Keratinocyte (primary cell): Measurements from ENCODE around the gene SBNO2. TPM values are rescaled to one million over a fixed set of nuclear protein-coding genes. Genes with fewer than 3 reads are reported as not detected.
A peak's percentile ranks its signal among the peaks of the same experiment; 100 is the strongest.
"Not testable (repeated sequence)": the region's sequence is repeated elsewhere in the genome, so short reads cannot be mapped to it uniquely, and the experiment has no call there.

ENCODE experiments used
- DNase-seq: peaks from one replicate; pipeline ENCODE4 v3.0.0-alpha.2; 2011; ENCODE audit warnings: low read depth, missing footprints, low spot score
- FAIRE-seq: peaks from 2 replicates; lab custom pipeline; 2011; peaks lifted over from hg19 to GRCh38; lab: Jason Lieb, UNC
- H2AFZ ChIP-seq: 2 replicates; pipeline ENCODE4 v1.6.0; 2012; ENCODE audit warnings: low read length, control low read depth, inconsistent platforms; ENCODE audit not compliant: control insufficient read depth
- H3K27ac ChIP-seq: 2 replicates; pipeline ENCODE4 v1.5.1; 2011; ENCODE audit warnings: low read length; ENCODE audit not compliant: control insufficient read depth, insufficient read depth
- H3K27me3 ChIP-seq: 3 replicates; pipeline ENCODE4 v1.6.0; 2011; ENCODE audit warnings: low read length; ENCODE audit not compliant: control insufficient read depth, insufficient read depth; ENCODE audit errors: extremely low read depth
- H3K36me3 ChIP-seq, 2 experiments: 2 replicates in 1 of 2; 3 replicates in 1 of 2; pipeline ENCODE4 v1.5.1; 2011; ENCODE audit warnings: low read length in 2 of 2, mild to moderate bottlenecking in 1 of 2; ENCODE audit not compliant: control insufficient read depth in 2 of 2, insufficient read depth in 2 of 2; ENCODE audit errors: extremely low read depth in 1 of 2
- H3K4me1 ChIP-seq: 3 replicates; pipeline ENCODE4 v1.5.1; 2011; ENCODE audit warnings: low read length; ENCODE audit not compliant: control insufficient read depth, insufficient read depth; ENCODE audit errors: extremely low read depth
- H3K4me2 ChIP-seq: 3 replicates; pipeline ENCODE4 v1.6.0; 2011; ENCODE audit warnings: low read depth, low read length; ENCODE audit not compliant: control insufficient read depth, insufficient read depth; ENCODE audit errors: extremely low read depth
- H3K4me3 ChIP-seq, 3 experiments: fragments of 200-600 bp in 1 of 3; sonication (generic) in 1 of 3; 2 replicates in 2 of 3; 3 replicates in 1 of 3; pipeline ENCODE4 v1.5.1; 2011 to 2016; ENCODE audit warnings: low read length in 3 of 3, mild to moderate bottlenecking in 3 of 3, control low read depth in 2 of 3, inconsistent platforms in 1 of 3, low read depth in 1 of 3, mixed read lengths in 1 of 3, mixed run types in 1 of 3, moderate library complexity in 1 of 3; ENCODE audit not compliant: control insufficient read depth in 2 of 3, insufficient read depth in 2 of 3; ENCODE audit errors: extremely low read depth in 1 of 3
- H3K79me2 ChIP-seq: 2 replicates; pipeline ENCODE4 v1.6.0; 2012; ENCODE audit warnings: low read length; ENCODE audit not compliant: control insufficient read depth, insufficient read depth
- H3K9ac ChIP-seq: 3 replicates; pipeline ENCODE4 v1.6.0; 2011; ENCODE audit warnings: low read length; ENCODE audit not compliant: control insufficient read depth, insufficient read depth; ENCODE audit errors: extremely low read depth
- H3K9me1 ChIP-seq: 3 replicates; pipeline ENCODE4 v1.6.0; 2011; ENCODE audit warnings: low read length; ENCODE audit not compliant: control insufficient read depth, insufficient read depth; ENCODE audit errors: extremely low read depth
- H3K9me3 ChIP-seq: 2 replicates; pipeline ENCODE4 v1.5.1; 2012; ENCODE audit warnings: low read depth, low read length; ENCODE audit not compliant: control insufficient read depth
- H4K20me1 ChIP-seq: 3 replicates; pipeline ENCODE4 v1.6.0; 2011; ENCODE audit warnings: low read length; ENCODE audit not compliant: control insufficient read depth, insufficient read depth; ENCODE audit errors: extremely low read depth
- CTCF ChIP-seq, 3 experiments: IDR thresholded peaks in 1 of 3; conservative IDR thresholded peaks in 1 of 3; optimal IDR thresholded peaks in 1 of 3; 2 replicates in 2 of 3; 3 replicates in 1 of 3; pipeline versions ENCODE3 to v1.5.1; 2011; ENCODE audit warnings: low read length in 3 of 3, mild to moderate bottlenecking in 3 of 3, moderate library complexity in 2 of 3, control low read depth in 1 of 3, inconsistent platforms in 1 of 3; ENCODE audit not compliant: insufficient read depth in 2 of 3; ENCODE audit errors: extremely low read depth in 1 of 3
- EZH2 ChIP-seq: IDR thresholded peaks from one replicate; pipeline ENCODE4 v1.6.1; 2012; ENCODE audit warnings: inconsistent platforms, mild to moderate bottlenecking, low read length, moderate library complexity
- dilution Hi-C: fragments of 300-500 bp; cut with MboI; formaldehyde crosslinking; loops from one replicate; pipeline ENCODE4 v1.7.0; 2020; ENCODE audit warnings: low sequenced_read_pairs; ENCODE audit not compliant: extremely low pct_ligation_motif_present
- polyA plus RNA-seq, 5 experiments: library from polyadenylated mRNA; depleted of rRNA in 3 of 5; stranded (reverse) in 3 of 5; stranded (forward) in 1 of 5; unstranded in 1 of 5; fragments of >200 nt; gene quantifications; 1 replicate in 1 of 5; 2 replicates in 3 of 5; 3 replicates in 1 of 5; pipeline versions ENCODE4 v1.2.1 to v1.2.3, GENCODE V29; 2011 to 2012; ENCODE audit warnings: missing spikeins in 2 of 5, low read depth in 1 of 5, low replicate concordance in 1 of 5

SBNO2 gene
- polyA plus RNA-seq, 1 donor (not counting 4 experiments of a cell fraction or from before 2014, with no cell fraction given), result 10.9 TPM

GRCh38 chr19:1210227-1210538 is 36.1 kb upstream of the SBNO2 start:
- Histone ChIP-seq H3K36me3 (peaks cover 8 to 17% of the 10 kb centered on the region in 2 experiments), H2AFZ (no peak overlapping the region), H3K79me2 (peaks cover 80% of the 10 kb centered on the region), H3K9ac (no peak overlapping the region), H3K4me2 (peak overlapping the region; percentile 39), H3K4me3 (no peak overlapping the region), H3K9me3 (no peaks in the 10 kb centered on the region), H3K9me1 (no peaks in the 10 kb centered on the region), H3K4me1 (peaks cover 49% of the 10 kb centered on the region), H4K20me1 (peaks cover 11% of the 10 kb centered on the region), H3K27me3 (no peaks in the 10 kb centered on the region), H3K27ac (peak overlapping the region; percentile 29)
- DNase-seq (no peak), FAIRE-seq (no peak)
- dilution Hi-C loops, result no loop called here
- no peak for TF ChIP-seq EZH2
- no peak for TF ChIP-seq CTCF (optimal IDR thresholded peaks at IDR 0.05 in 1 of 3, IDR thresholded peaks at IDR 0.05 in 1 of 3, conservative IDR thresholded peaks at IDR 0.05 in 1 of 3; ENCODE audit: extremely low read depth in 1 of 3, insufficient read depth in 2 of 3, low read length in 3 of 3)

- Histone ChIP-seq H3K4me1 (peaks cover 38% of the 10 kb centered on the region), H4K20me1 (peaks cover 11% of the 10 kb centered on the region), H3K79me2 (peaks cover 68% of the 10 kb centered on the region), H3K36me3 (peaks cover 8 to 14% of the 10 kb centered on the region in 2 experiments), H3K4me3 (peak overlapping the region in 1 of 3 experiments; percentile 7), H3K4me2 (peak overlapping the region; percentile 45), H3K27ac (peak overlapping the region; percentile 31)
- FAIRE-seq (peak; percentile 66), DNase-seq (peak; percentile 81)
- dilution Hi-C loops, H2AFZ ChIP-seq, H3K9me1 ChIP-seq, H3K27me3 ChIP-seq, H3K9ac ChIP-seq, H3K9me3 ChIP-seq: not testable (repeated sequence)
Measured at GRCh38 chr19:1208830-1209229, 34.8 kb upstream of the SBNO2 start.

- dilution Hi-C loops, result no loop called here
- peaks cover 29% of the 10 kb centered on the region for H3K4me1 ChIP-seq
Measured at GRCh38 chr19:1206864-1207450, 32.9 kb upstream of the SBNO2 start.

More at GRCh38 chr19:1206864-1207450, 32.9 kb upstream of the SBNO2 start:
- peaks cover 11% of the 10 kb centered on the region for H4K20me1 ChIP-seq
- DNase-seq (no peak), FAIRE-seq (no peak)
- H3K4me3 ChIP-seq, result peak overlapping the region; percentile 73 to 89 (median 79)
- peak overlapping the region; percentile 95 for H3K4me2 ChIP-seq
- no peaks in the 10 kb centered on the region for H3K9me3 ChIP-seq
- H3K79me2 ChIP-seq, result peaks cover 54% of the 10 kb centered on the region
- peaks cover 4 to 14% of the 10 kb centered on the region in 2 experiments for H3K36me3 ChIP-seq
- no peaks in the 10 kb centered on the region for H3K9me1 ChIP-seq
- peak overlapping the region; percentile 81 for H3K9ac ChIP-seq
- TF ChIP-seq CTCF (optimal IDR thresholded peaks at IDR 0.05 in 1 of 3, IDR thresholded peaks at IDR 0.05 in 1 of 3, conservative IDR thresholded peaks at IDR 0.05 in 1 of 3; ENCODE audit: extremely low read depth in 1 of 3, insufficient read depth in 2 of 3, low read length in 3 of 3) (no peak), EZH2 (no peak)
- peak overlapping the region; percentile 67 for H3K27ac ChIP-seq
- no peak overlapping the region for H2AFZ ChIP-seq
- no peaks in the 10 kb centered on the region for H3K27me3 ChIP-seq
